H9 (cell line): Measurements from ENCODE around the gene SRRM2. TPM values are rescaled to one million over a fixed set of nuclear protein-coding genes. Genes with fewer than 3 reads are reported as not detected.
A peak's percentile ranks its signal among the peaks of the same experiment; 100 is the strongest.

ENCODE experiments used
- DNase-seq: peaks from one replicate; pipeline ENCODE4 v3.0.0-alpha.2; 2017
- H2AFZ ChIP-seq: one replicate; pipeline ENCODE4 v1.6.1; 2013; ENCODE audit warnings: mild to moderate bottlenecking, low read length, control low read depth, moderate library complexity
- H2AK5ac ChIP-seq: 2 replicates; pipeline ENCODE4 v1.6.1; 2013; ENCODE audit warnings: low read length, control low read depth, mixed read lengths; ENCODE audit not compliant: insufficient read length
- H2BK120ac ChIP-seq: one replicate; pipeline ENCODE4 v1.6.1; 2013; ENCODE audit warnings: low read depth, mild to moderate bottlenecking, low read length, control low read depth, inconsistent platforms; ENCODE audit not compliant: poor library complexity, severe bottlenecking
- H2BK12ac ChIP-seq: 2 replicates; pipeline ENCODE4 v1.6.1; 2013; ENCODE audit warnings: low read length, control low read depth, mixed read lengths, low read depth; ENCODE audit not compliant: insufficient read length
- H2BK15ac ChIP-seq: 2 replicates; pipeline ENCODE4 v1.6.1; 2013; ENCODE audit warnings: low read depth, low read length, control low read depth
- H2BK20ac ChIP-seq: one replicate; pipeline ENCODE4 v1.6.1; 2013; ENCODE audit warnings: low read depth, mild to moderate bottlenecking, low read length, control low read depth, inconsistent platforms; ENCODE audit not compliant: poor library complexity, severe bottlenecking
- H2BK5ac ChIP-seq: 2 replicates; pipeline ENCODE4 v1.6.1; 2013; ENCODE audit warnings: low read length, control low read depth, mixed read lengths; ENCODE audit not compliant: insufficient read length
- H3K14ac ChIP-seq: 2 replicates; pipeline ENCODE4 v1.6.1; 2013; ENCODE audit warnings: low read length, control low read depth; ENCODE audit not compliant: insufficient read depth
- H3K18ac ChIP-seq: 2 replicates; pipeline ENCODE4 v1.6.1; 2013; ENCODE audit warnings: low read depth, mild to moderate bottlenecking, mixed read lengths, low read length, control low read depth; ENCODE audit not compliant: insufficient read length
- H3K23ac ChIP-seq: 2 replicates; pipeline ENCODE4 v1.6.1; 2013; ENCODE audit warnings: low read length, control low read depth, mixed read lengths, low read depth; ENCODE audit not compliant: insufficient read length
- H3K23me2 ChIP-seq: 2 replicates; pipeline ENCODE4 v1.6.1; 2013; ENCODE audit warnings: low read depth, mild to moderate bottlenecking, mixed read lengths, low read length, control low read depth; ENCODE audit not compliant: insufficient read length, poor library complexity, severe bottlenecking
- H3K27ac ChIP-seq: 2 replicates; pipeline ENCODE4 v1.5.1; 2013; ENCODE audit warnings: low read length, control low read depth, mixed read lengths, low read depth; ENCODE audit not compliant: insufficient read length
- H3K27me3 ChIP-seq: 2 replicates; pipeline ENCODE4 v1.6.1; 2013; ENCODE audit warnings: low read length, control low read depth, inconsistent platforms; ENCODE audit not compliant: insufficient read depth
- H3K4ac ChIP-seq: 2 replicates; pipeline ENCODE4 v1.6.1; 2013; ENCODE audit warnings: low read depth, mild to moderate bottlenecking, control low read depth, inconsistent platforms, low read length, moderate library complexity
- H3K4me1 ChIP-seq: 2 replicates; pipeline ENCODE4 v1.6.1; 2013; ENCODE audit warnings: low read length, control low read depth, inconsistent platforms; ENCODE audit not compliant: insufficient read depth
- H3K4me2 ChIP-seq: 2 replicates; pipeline ENCODE4 v1.6.1; 2013; ENCODE audit warnings: low read length, control low read depth, mixed read lengths; ENCODE audit not compliant: insufficient read length, insufficient read depth
- H3K56ac ChIP-seq: 2 replicates; pipeline ENCODE4 v1.6.1; 2013; ENCODE audit warnings: low read depth, mild to moderate bottlenecking, mixed read lengths, low read length, control low read depth; ENCODE audit not compliant: insufficient read length
- H3K79me1 ChIP-seq: 2 replicates; pipeline ENCODE4 v1.6.1; 2013; ENCODE audit warnings: low read depth, mild to moderate bottlenecking, moderate library complexity, low read length, control low read depth, inconsistent platforms; ENCODE audit not compliant: insufficient read depth, poor library complexity, severe bottlenecking
- H3K79me2 ChIP-seq: 2 replicates; pipeline ENCODE4 v1.6.1; 2013; ENCODE audit warnings: low read length, control low read depth, inconsistent platforms; ENCODE audit not compliant: insufficient read depth
- H3K9ac ChIP-seq: 2 replicates; pipeline ENCODE4 v1.6.1; 2013; ENCODE audit warnings: low read length, control low read depth, mixed read lengths; ENCODE audit not compliant: insufficient read length; ENCODE audit errors: extremely low read depth
- H3K9me3 ChIP-seq: one replicate; pipeline ENCODE4 v1.6.1; 2013; ENCODE audit warnings: low read depth, low read length, inconsistent platforms; ENCODE audit not compliant: control insufficient read depth
- H3T11ph ChIP-seq: one replicate; pipeline ENCODE4 v1.6.1; 2013; ENCODE audit warnings: mild to moderate bottlenecking, low read length, control low read depth, inconsistent platforms
- H4K20me1 ChIP-seq: one replicate; pipeline ENCODE4 v1.6.1; 2013; ENCODE audit not compliant: control insufficient read depth, insufficient read length, insufficient read depth
- H4K5ac ChIP-seq: 2 replicates; pipeline ENCODE4 v1.6.1; 2013; ENCODE audit warnings: low read depth, mild to moderate bottlenecking, mixed read lengths, low read length, control low read depth; ENCODE audit not compliant: insufficient read length
- H4K8ac ChIP-seq: replicated peaks from 2 replicates; pipeline ENCODE4 v1.6.1; 2013; ENCODE audit warnings: low read length, control low read depth, mixed read lengths, low read depth; ENCODE audit not compliant: insufficient read length
- H4K91ac ChIP-seq: 2 replicates; pipeline ENCODE4 v1.6.1; 2013; ENCODE audit warnings: low read depth, mild to moderate bottlenecking, moderate library complexity, mixed read lengths, low read length, control low read depth; ENCODE audit not compliant: insufficient read length
- H3K27ac Mint-ChIP-seq, 3 experiments: 2 replicates in 2 of 3; 3 replicates in 1 of 3; pipeline ENCODE4 v1.8.0; 2020 to 2021; ENCODE audit warnings: mixed read lengths in 3 of 3, mild to moderate bottlenecking in 1 of 3, moderate library complexity in 1 of 3
- H3K27me3 Mint-ChIP-seq: 2 replicates; pipeline ENCODE4 v1.8.0; 2021; ENCODE audit warnings: low read depth, mild to moderate bottlenecking, moderate library complexity, mixed read lengths
- H3K36me3 Mint-ChIP-seq, 3 experiments: 2 replicates in 2 of 3; 3 replicates in 1 of 3; pipeline ENCODE4 v1.8.0; 2020 to 2021; ENCODE audit warnings: low read depth in 3 of 3, mixed read lengths in 3 of 3; ENCODE audit not compliant: insufficient read depth in 1 of 3
- H3K4me1 Mint-ChIP-seq, 2 experiments: 2 replicates each; pipeline ENCODE4 v1.8.0; 2020; ENCODE audit warnings: mixed read lengths in 2 of 2
- H3K4me3 Mint-ChIP-seq, 2 experiments: 2 replicates in 1 of 2; 3 replicates in 1 of 2; pipeline ENCODE4 v1.8.0; 2020 to 2021; ENCODE audit warnings: mild to moderate bottlenecking in 2 of 2, mixed read lengths in 2 of 2, moderate library complexity in 1 of 2
- H3K9me3 Mint-ChIP-seq, 2 experiments: 2 replicates in 1 of 2; 3 replicates in 1 of 2; pipeline ENCODE4 v1.8.0; 2020; ENCODE audit warnings: mild to moderate bottlenecking in 2 of 2, mixed read lengths in 2 of 2, moderate library complexity in 1 of 2
- CTCF ChIP-seq: fragments of 200-600 bp; sonication (generic); conservative IDR thresholded peaks from 3 replicates; pipeline ENCODE4 v1.8.0; 2021; ENCODE audit warnings: antibody characterized with exemption, mild to moderate bottlenecking
- WGBS: extraction: QIAGEN DNeasy Blood & Tissue Kit; methylation state at CpG from one replicate; pipeline ENCODE4 v1.1.7; 2013; ENCODE audit warnings: missing lambda C conversion rate, low lambda C conversion rate, mixed read lengths; ENCODE audit not compliant: insufficient read length; ENCODE audit errors: extremely low coverage; 5-methylcytosine and 5-hydroxymethylcytosine counted together
- total RNA-seq: library from RNA; stranded (reverse); gene quantifications from 2 replicates; pipeline ENCODE4 v1.2.1, GENCODE V29; 2021

The SRRM2 gene
- total RNA-seq, 1 experiment from 2014 or later: 694 TPM

- no peak overlapping the region for H2BK15ac ChIP-seq
- H2AK5ac ChIP-seq: no peak overlapping the region
- H4K91ac ChIP-seq: no peak overlapping the region
- DNase-seq: no peak
- Mint-ChIP-seq H3K36me3 (no peaks in the 10 kb centered on the region), H3K4me1 (peaks cover 7 to 21% of the 10 kb centered on the region in 2 experiments; a peak in 2 of 4 replicates), H3K9me3 (no peaks in the 10 kb centered on the region), H3K4me3 (peak overlapping the region in 1 of 2 experiments; percentile 17; a peak in 1 of 5 replicates), H3K27ac (peak overlapping the region; percentile 25 to 55 (median 27); a peak in 4 of 7 replicates), H3K27me3 (no peaks in the 10 kb centered on the region; the same call in 1 of the 2 replicates)
- no peak overlapping the region for H3K4ac ChIP-seq
- no peak overlapping the region for H3T11ph ChIP-seq
- no peak overlapping the region for H3K27ac ChIP-seq
- no peak overlapping the region for H3K23ac ChIP-seq
- no peak overlapping the region for H4K8ac ChIP-seq
- H2BK20ac ChIP-seq: no peak overlapping the region
- H3K79me2 ChIP-seq: no peaks in the 10 kb centered on the region
- H3K9me3 ChIP-seq: no peaks in the 10 kb centered on the region
- no peak overlapping the region for H3K56ac ChIP-seq
- H3K27me3 ChIP-seq: no peaks in the 10 kb centered on the region
- H3K23me2 ChIP-seq: no peaks in the 10 kb centered on the region
- no peak overlapping the region for H2BK5ac ChIP-seq
- no peak overlapping the region for H4K5ac ChIP-seq
- H2BK120ac ChIP-seq: no peak overlapping the region
- H2BK12ac ChIP-seq: no peak overlapping the region
- no peaks in the 10 kb centered on the region for H3K79me1 ChIP-seq
- no peak overlapping the region for H3K4me2 ChIP-seq
- no peak overlapping the region for H3K9ac ChIP-seq
- no peak overlapping the region for H3K18ac ChIP-seq
- no peaks in the 10 kb centered on the region for H3K4me1 ChIP-seq
- H4K20me1 ChIP-seq: no peaks in the 10 kb centered on the region
- no peak for TF ChIP-seq CTCF
- no CpG with 5 or more reads among the region's 6 CpGs for WGBS
- no peak overlapping the region for H3K14ac ChIP-seq
- H2AFZ ChIP-seq: no peak overlapping the region
These were observed 12.0 kb upstream of the SRRM2 start for GRCh38 chr16:2740476-2740875.
